Activated T-helper 1 cell treated with anti-CD3 and anti-CD28 coated beads, Interleukin-12 subunit alpha, Interleukin-12 subunit beta, Interleukin-2, Interleukin-4 antibody, amounts not matched to agents 30 ng/mL and 10 ng/mL and 1 ng/mL, durations not matched to agents 14 hours and 24 hours and 36 hours (primary cell): ENCODE measurements around the gene MRPL32. TPM values are rescaled to one million over a fixed set of nuclear protein-coding genes. Genes with fewer than 3 reads are reported as not detected.
A peak's percentile ranks its signal among the peaks of the same experiment; 100 is the strongest.
"Not testable (repeated sequence)": the region's sequence is repeated elsewhere in the genome, so short reads cannot be mapped to it uniquely, and the experiment has no call there.

ENCODE experiments used
- DNase-seq: peaks from one replicate; pipeline ENCODE4 v3.0.0; 2021; ENCODE audit warnings: low spot score
- H3K27ac Mint-ChIP-seq: one replicate; pipeline ENCODE4 v1.8.0; 2021; ENCODE audit warnings: mild to moderate bottlenecking, mixed read lengths
- H3K27me3 Mint-ChIP-seq: one replicate; pipeline ENCODE4 v1.8.0; 2022; ENCODE audit warnings: mild to moderate bottlenecking, moderate library complexity, mixed read lengths; ENCODE audit not compliant: insufficient read depth
- H3K36me3 Mint-ChIP-seq: one replicate; pipeline ENCODE4 v1.8.0; 2021; ENCODE audit warnings: low read depth, mixed read lengths
- H3K4me1 Mint-ChIP-seq: one replicate; pipeline ENCODE4 v1.8.0; 2021; ENCODE audit warnings: low read depth, mixed read lengths
- H3K4me3 Mint-ChIP-seq: one replicate; pipeline ENCODE4 v1.8.0; 2021; ENCODE audit warnings: mild to moderate bottlenecking, moderate library complexity, mixed read lengths
- H3K9me3 Mint-ChIP-seq: one replicate; pipeline ENCODE4 v1.8.0; 2021; ENCODE audit warnings: mixed read lengths
- intact Hi-C: fragments of 100-400 bp; cut with micrococcal nuclease; formaldehyde crosslinking; loops from one replicate; pipeline ENCODE4 v1.15.1; 2024
- total RNA-seq: library from RNA; stranded (reverse); gene quantifications from 2 replicates; pipeline ENCODE4 v1.2.3, GENCODE V29; 2022

Gene MRPL32
- 81.5 and 82.0 TPM in 2 replicates for total RNA-seq

DNA sequence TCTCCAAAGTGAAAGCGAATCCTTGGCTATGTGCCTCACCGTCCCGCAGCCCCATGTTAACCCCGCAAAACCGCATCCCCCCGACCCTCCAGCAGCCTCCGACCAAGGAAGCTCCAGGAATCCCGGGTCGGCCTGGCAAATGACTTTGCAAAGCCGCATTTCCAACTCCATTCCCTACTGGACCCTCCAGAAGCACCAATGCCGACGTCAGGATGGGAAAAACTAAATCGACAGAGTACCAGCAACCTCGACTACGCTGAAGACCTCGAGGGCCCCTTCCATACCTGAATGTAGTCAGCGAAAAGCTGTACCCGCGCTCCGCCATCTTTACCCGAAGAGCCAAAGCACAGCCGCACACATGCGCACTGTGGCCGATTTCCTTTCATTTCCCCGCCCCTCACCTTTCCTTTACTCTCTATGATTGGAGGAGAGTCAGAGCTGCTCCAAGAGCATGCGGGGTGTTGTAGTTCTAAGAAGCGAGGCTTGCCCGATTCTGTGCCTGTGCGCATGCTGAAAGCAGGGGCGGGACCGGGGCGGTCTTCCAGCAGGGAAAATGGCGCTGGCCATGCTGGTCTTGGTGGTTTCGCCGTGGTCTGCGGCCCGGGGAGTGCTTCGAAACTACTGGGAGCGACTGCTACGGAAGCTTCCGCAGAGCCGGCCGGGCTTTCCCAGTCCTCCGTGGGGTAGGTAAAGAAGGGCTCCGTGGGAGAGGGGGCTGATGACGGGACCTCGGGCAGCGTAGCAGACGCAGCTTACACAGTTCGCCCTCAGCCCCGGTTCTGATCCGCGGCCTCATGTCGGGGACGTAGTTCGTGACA, at the start of gene MRPL32, which contains the start of gene PSMA2:
Gene MRPL32 (plus strand): TSS at position 543 of the 818 bp plus-strand sequence. CDS start 11 bp downstream, at position 554.
Gene PSMA2 (minus strand): TSS at position 341 of the 818 bp plus-strand sequence. CDS start 16 bp downstream, at position 325.
- H3K4me1 Mint-ChIP-seq = peaks cover 69% of the 10 kb centered on the region
- H3K4me3 Mint-ChIP-seq = peak within 1 kb of the TSS; percentile 99
- DNase-seq = peak; percentile 97
- H3K36me3 Mint-ChIP-seq = peaks cover 33% of the 10 kb centered on the region
- no peaks in the 10 kb centered on the region for H3K9me3 Mint-ChIP-seq
- no peaks in the 10 kb centered on the region for H3K27me3 Mint-ChIP-seq
- intact Hi-C loops = loop anchor here (1.0 to 10.0 kb wide), 10 partner anchors 20 to 1533 kb away; partner anchors contain the start of genes C7orf25, COA1, STK17A and UBE2D4
- H3K27ac Mint-ChIP-seq = peak within 1 kb of the TSS; percentile 91

DNA sequence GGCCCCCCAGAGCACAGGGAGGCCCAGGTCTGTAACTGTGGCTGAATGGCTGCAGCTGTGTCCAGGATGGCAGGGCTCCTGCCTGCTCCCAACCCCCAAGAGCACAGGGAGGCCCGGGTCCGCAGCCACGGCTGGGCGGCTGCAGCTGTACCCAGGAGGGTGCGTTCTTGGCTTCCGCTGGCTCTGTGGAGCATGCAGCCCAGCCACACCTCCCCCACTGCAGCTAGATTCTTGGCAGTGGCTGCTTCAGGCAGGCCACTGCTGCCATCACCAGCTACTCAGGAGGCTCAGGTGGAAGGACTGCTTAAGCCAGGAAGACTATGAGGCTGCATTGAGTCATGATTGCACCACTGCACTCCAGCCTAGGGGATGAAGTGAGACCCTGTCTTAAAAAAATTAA, 48.2 kb upstream of the MRPL32 start:
- H3K27ac Mint-ChIP-seq = no peak overlapping the region
- peaks cover 7% of the 10 kb centered on the region for H3K27me3 Mint-ChIP-seq
- H3K36me3 Mint-ChIP-seq = no peaks in the 10 kb centered on the region
- peaks cover 20% of the 10 kb centered on the region for H3K4me1 Mint-ChIP-seq
- H3K9me3 Mint-ChIP-seq = no peaks in the 10 kb centered on the region
- intact Hi-C loops = no loop called here
- DNase-seq = no peak
- H3K4me3 Mint-ChIP-seq = no peak overlapping the region

DNA sequence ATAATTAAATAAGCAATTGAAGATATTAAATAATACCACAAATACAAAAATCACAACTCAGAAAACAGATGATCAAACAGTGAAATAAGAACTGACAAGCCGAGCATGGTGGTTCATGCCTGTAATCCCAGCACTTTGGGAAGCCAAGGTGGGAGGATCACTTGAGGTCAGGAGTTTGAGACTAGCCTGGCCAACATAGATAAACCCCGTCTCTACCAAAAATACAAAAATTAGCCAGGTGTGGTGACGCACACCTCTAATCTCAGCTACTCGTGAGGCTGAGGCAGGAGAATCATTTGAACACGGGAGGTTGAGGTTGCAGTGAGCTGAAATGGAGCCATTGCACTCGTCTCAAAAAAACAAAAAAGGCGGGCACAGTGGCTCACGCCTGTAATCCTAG, 47.0 kb upstream of the MRPL32 start:
- not testable (repeated sequence) for H3K36me3 Mint-ChIP-seq, H3K9me3 Mint-ChIP-seq, DNase-seq, H3K4me3 Mint-ChIP-seq, H3K27me3 Mint-ChIP-seq, H3K27ac Mint-ChIP-seq
- peaks cover 25% of the 10 kb centered on the region for H3K4me1 Mint-ChIP-seq
- intact Hi-C loops = loop anchor here (5.0 kb wide), 1 partner anchor 908 kb away; no protein-coding TSS in a partner anchor

DNA sequence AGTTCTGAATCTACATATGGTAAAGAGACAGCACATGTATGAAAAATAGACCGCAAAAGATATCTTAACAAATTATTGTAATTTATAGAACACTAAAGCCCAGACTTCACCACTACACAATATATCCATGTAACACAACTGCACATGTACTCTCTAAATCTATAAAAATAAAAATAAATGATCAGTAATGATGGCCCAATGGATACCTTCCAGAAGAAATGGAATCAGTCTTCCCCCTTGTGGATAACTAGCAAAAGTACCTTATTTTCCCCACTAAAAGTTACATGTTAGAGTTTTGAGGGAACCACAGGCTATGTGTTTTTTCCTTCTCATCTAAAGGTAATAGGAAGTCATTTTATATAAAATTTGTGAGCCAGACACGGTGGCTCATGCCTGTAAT, 46.0 kb upstream of the MRPL32 start:
- Mint-ChIP-seq H3K36me3 (no peaks in the 10 kb centered on the region), H3K4me3 (no peak overlapping the region), H3K9me3 (no peaks in the 10 kb centered on the region), H3K27me3 (peaks cover 7% of the 10 kb centered on the region), H3K4me1 (peaks cover 25% of the 10 kb centered on the region), H3K27ac (no peak overlapping the region)
- no peak for DNase-seq
- intact Hi-C loops = loop anchor here (2.0 to 5.0 kb wide), 3 partner anchors 871 to 943 kb away; no protein-coding TSS in a partner anchor

DNA sequence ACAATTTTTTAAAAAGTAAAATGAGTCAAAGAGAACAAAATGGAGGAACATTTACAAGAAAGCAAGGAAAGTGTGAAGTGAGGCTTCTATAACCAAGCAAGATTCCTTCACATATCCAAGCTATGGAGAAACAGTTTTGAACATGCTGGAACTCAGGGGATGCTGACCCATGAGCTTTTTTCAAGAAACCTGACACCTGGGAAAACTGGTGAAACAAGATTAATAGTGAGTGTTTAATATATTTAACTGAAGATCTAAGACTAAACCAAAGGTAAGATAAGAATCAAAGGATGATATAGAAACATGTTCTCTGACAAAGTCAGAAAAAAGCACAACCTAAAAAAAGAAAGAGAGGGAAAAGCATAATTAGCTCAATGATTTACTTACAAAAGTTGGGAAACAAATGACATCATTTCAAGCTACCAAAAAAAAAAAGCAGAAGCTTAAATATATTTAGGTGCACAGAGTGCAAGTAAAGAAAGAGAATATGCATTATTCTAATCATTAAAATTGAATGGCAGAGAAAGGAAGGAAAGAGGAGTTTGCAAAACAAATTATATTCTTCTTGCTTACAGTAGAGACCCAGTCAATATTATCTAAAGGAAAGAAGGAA, 45.2 kb upstream of the MRPL32 start:
- no peak for DNase-seq
- H3K27ac Mint-ChIP-seq = no peak overlapping the region
- H3K4me3 Mint-ChIP-seq = peak overlapping the region; percentile 81
- peaks cover 5% of the 10 kb centered on the region for H3K27me3 Mint-ChIP-seq
- no peaks in the 10 kb centered on the region for H3K36me3 Mint-ChIP-seq
- H3K4me1 Mint-ChIP-seq = peaks cover 25% of the 10 kb centered on the region
- intact Hi-C loops = loop anchor here (2.0 to 5.0 kb wide), 3 partner anchors 872 to 944 kb away; no protein-coding TSS in a partner anchor
- H3K9me3 Mint-ChIP-seq = no peaks in the 10 kb centered on the region

DNA sequence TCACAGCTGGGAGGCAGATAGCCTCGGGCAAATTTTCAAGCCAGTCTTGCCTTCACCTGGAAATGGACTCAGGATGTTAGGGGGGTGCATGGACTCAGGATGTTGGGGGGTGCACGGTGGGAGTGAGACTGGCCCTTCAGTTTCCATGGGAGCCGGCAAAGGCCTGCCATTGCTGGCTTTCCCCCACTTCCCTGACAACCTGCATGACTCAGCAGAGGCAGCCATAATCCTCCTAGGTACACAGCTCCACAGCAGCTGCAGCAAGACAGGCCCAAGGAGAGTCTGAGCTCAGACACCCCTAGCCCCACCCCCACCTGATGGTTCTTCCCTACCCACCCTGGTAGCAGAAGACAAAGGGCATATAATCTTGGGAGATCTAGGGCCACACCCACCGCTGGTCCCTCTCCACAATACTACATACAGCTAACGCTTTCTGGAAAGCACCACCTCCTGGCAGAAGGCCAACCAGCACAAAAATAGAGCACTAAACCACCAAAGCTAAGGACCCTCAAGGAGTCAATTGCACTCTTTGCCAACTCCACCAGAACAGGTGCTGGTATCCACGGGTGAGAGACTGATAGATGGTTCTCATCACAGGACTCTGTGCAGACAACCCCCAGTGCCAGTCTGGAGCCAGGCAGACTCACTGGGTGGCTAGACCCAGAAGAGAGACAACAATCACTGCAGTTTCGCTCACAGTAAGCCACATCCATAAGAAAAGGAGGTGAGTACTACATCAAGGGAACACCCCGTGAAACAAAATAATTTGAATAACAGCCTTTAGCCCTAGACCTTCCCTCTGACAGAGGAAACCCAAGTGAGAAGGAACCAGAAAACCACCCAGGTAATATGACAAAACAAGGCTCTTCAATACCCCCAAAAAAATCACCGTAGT, 38.6 kb upstream of the MRPL32 start:
- H3K27ac Mint-ChIP-seq = no peak overlapping the region
- intact Hi-C loops = no loop called here
- peaks cover 15% of the 10 kb centered on the region for H3K9me3 Mint-ChIP-seq
- H3K27me3 Mint-ChIP-seq = peaks cover 6% of the 10 kb centered on the region
- H3K4me1 Mint-ChIP-seq = peaks cover 8% of the 10 kb centered on the region
- H3K4me3 Mint-ChIP-seq = no peak overlapping the region
- H3K36me3 Mint-ChIP-seq = no peaks in the 10 kb centered on the region
- no peak for DNase-seq

DNA sequence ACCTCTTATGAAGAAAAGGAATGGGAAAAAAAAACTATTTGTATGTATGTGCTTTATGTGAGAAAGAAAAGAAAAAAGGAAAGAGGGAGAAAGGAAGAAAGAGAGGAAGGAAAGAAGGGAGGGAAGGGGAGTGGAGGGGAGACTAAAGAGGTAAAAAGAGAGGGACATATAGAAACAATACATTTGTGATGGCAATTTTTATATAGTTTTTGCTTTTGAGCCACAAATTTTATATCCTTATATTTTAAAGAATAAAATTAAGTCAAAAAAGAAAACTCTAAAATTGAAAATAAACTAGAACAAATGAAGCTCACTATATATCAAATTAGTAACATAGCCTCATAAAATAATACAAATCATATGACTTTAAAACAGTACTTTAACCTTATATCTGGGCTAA, 31.3 kb upstream of the MRPL32 start:
- no peaks in the 10 kb centered on the region for H3K36me3 Mint-ChIP-seq
- H3K27ac Mint-ChIP-seq = no peak overlapping the region
- no peak for DNase-seq
- H3K4me3 Mint-ChIP-seq = no peak overlapping the region
- H3K4me1 Mint-ChIP-seq = no peaks in the 10 kb centered on the region
- H3K9me3 Mint-ChIP-seq = no peaks in the 10 kb centered on the region
- peaks cover 9% of the 10 kb centered on the region for H3K27me3 Mint-ChIP-seq
- intact Hi-C loops = no loop called here

DNA sequence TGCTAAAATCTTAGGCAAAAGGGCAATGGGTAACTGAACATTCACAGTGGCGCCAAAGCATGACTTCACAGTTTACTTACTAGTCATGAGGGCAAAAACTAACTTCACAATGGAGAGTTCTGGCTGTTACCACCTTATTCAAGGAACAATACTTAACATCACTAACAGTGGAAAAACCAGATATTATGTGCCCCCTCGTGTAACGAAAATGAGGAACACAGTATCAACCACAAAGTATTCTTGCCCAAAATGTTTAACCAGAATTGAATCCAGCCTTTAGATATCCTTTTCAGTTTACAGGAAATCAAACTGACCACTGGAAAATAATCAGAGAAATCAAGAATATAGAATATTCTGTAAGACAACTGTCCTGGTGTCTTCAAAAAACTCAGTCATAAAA, 29.8 kb upstream of the MRPL32 start:
- Mint-ChIP-seq H3K27me3 (peaks cover 9% of the 10 kb centered on the region), H3K9me3 (no peaks in the 10 kb centered on the region), H3K4me1 (peaks cover under 1% of the 10 kb centered on the region), H3K27ac (no peak overlapping the region), H3K36me3 (no peaks in the 10 kb centered on the region), H3K4me3 (no peak overlapping the region)
- intact Hi-C loops = no loop called here
- no peak for DNase-seq

DNA sequence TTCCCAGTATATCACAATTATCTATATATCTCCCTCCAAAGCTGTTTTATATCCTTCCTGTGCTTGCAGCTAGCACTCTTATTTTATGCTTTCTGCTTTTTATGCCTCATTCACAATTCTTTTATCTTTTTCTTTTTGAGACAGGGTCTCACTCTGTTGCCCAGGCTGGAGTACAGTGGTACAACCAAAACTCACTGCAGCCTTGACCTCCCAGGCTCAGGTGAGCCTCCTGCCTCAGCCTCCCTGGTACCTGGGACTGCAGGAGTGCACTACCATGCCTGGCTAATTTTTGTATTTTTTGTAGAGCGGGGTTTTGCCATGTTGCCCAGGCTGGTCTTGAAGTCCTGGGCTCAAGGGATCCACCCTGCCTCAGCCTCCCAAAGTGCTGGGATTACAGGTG, 26.0 kb upstream of the MRPL32 start:
- Mint-ChIP-seq H3K4me1 (peaks cover 39% of the 10 kb centered on the region), H3K27ac (no peak overlapping the region), H3K9me3 (no peaks in the 10 kb centered on the region)

DNA sequence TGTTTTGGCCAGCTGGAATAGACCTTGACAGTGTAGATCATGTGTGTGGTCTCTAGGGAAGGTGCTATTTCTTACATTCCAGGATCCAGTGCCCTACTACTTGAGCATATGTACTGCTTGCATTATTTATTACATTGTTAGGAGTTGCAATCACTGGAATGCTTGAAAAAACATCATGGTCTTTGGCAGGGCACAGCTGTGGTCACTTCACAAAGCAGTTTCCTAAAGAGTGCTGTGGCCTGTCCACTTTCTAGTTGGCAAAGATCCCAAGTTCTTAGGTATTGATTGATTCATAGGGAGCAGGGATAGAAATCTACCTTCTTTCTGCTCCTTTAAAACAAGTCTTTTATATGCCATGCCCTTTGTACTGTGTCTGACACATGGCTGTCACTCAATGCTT, 24.9 kb upstream of the MRPL32 start:
- Mint-ChIP-seq H3K4me1 (peaks cover 45% of the 10 kb centered on the region), H3K9me3 (no peaks in the 10 kb centered on the region), H3K27me3 (peaks cover 2% of the 10 kb centered on the region), H3K4me3 (no peak overlapping the region), H3K36me3 (peaks cover 9% of the 10 kb centered on the region), H3K27ac (no peak overlapping the region)
- intact Hi-C loops = no loop called here
- DNase-seq = no peak

More for the DNA sequence above, 26.0 kb upstream of the MRPL32 start:
- Mint-ChIP-seq H3K27me3 (peaks cover 2% of the 10 kb centered on the region), H3K4me3 (no peak overlapping the region), H3K36me3 (peaks cover 8% of the 10 kb centered on the region)
- intact Hi-C loops = no loop called here
- DNase-seq = no peak

DNA sequence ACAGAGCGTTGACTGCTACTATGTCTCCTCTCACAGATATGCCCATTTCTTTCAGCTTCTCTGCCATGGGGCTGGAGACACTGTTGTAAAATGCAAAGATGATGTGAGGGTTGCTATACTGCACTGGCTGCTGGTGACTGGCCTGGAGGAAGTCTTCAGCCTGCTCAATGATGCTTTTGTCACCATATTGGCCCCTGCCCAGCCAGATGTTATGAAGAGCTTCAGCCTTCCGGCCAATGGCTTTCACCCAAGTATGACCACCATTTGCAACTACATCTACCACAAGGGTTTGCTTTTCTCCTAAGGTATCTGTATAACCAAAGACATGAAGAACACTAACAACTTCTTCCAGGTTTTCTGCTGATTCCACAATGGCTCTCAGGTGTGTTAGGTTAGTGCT, 21.9 kb upstream of the MRPL32 start:
- Mint-ChIP-seq H3K4me1 (peaks cover 75% of the 10 kb centered on the region), H3K27me3 (no peaks in the 10 kb centered on the region), H3K4me3 (peak overlapping the region; percentile 90), H3K27ac (no peak overlapping the region), H3K36me3 (peaks cover 24% of the 10 kb centered on the region), H3K9me3 (no peaks in the 10 kb centered on the region)
- DNase-seq = no peak
- intact Hi-C loops = loop anchor here (5.0 kb wide), 1 partner anchor 1028 kb away; no protein-coding TSS in a partner anchor
